ENCODE data around the gene VPREB3. TPM values are rescaled to one million over a fixed set of nuclear protein-coding genes. Genes with fewer than 3 reads are reported as not detected.
A peak's percentile ranks its signal among the peaks of the same experiment; 100 is the strongest.

VPREB3 gene
- total RNA-seq, 6 donors from 2014 or later = 0.74 to 0.80 TPM; not detected in 4

DNA sequence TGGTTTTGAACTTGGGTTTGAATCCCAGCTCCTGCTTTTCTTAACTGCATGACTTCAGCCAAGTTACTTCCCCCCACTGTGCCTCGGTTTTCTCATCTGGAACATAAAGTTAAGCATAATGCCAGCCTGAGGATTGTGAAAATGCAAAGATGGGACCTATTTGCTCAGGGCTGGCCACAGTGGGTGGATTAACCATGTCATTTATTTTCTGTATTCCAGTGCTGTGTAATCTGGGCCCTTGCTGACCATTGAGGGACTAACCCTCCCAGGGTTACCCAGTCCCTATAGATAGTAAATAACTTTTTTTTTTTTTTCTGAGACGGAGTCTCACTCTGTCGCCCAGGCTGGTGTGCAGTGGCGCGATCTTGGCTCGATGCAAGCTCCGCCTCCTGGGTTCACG lies 1.5 kb upstream of the VPREB3 start:
- Histone ChIP-seq H3K27me3 (no peaks in the 10 kb centered on the region), H3K4me1 (peaks cover 0 to 6% (median 2%) of the 10 kb centered on the region in 4 donors), H3K9me3 (no peaks in the 10 kb centered on the region), H3K27ac (no peak overlapping the region), H3K36me3 (no peaks in the 10 kb centered on the region), H3K4me3 (no peak overlapping the region)
- no peak for TF ChIP-seq POLR2A (IDR thresholded peaks at IDR 0.05)
- TF ChIP-seq, protein P1, sequence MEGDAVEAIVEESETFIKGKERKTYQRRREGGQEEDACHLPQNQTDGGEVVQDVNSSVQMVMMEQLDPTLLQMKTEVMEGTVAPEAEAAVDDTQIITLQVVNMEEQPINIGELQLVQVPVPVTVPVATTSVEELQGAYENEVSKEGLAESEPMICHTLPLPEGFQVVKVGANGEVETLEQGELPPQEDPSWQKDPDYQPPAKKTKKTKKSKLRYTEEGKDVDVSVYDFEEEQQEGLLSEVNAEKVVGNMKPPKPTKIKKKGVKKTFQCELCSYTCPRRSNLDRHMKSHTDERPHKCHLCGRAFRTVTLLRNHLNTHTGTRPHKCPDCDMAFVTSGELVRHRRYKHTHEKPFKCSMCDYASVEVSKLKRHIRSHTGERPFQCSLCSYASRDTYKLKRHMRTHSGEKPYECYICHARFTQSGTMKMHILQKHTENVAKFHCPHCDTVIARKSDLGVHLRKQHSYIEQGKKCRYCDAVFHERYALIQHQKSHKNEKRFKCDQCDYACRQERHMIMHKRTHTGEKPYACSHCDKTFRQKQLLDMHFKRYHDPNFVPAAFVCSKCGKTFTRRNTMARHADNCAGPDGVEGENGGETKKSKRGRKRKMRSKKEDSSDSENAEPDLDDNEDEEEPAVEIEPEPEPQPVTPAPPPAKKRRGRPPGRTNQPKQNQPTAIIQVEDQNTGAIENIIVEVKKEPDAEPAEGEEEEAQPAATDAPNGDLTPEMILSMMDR (IDR thresholded peaks at IDR 0.05) = no peak
- no peak for TF ChIP-seq POLR2AphosphoS5 (IDR thresholded peaks at IDR 0.05)
- TF ChIP-seq EP300 (IDR thresholded peaks at IDR 0.05) = no peak
- ATAC-seq (ENCODE audit: low FRiP score in 2 of 2) (no peak), DNase-seq (no peak)
- 68 to 89% methylated on average over 8 of the region's 8 CpGs for WGBS, 2 donors

DNA sequence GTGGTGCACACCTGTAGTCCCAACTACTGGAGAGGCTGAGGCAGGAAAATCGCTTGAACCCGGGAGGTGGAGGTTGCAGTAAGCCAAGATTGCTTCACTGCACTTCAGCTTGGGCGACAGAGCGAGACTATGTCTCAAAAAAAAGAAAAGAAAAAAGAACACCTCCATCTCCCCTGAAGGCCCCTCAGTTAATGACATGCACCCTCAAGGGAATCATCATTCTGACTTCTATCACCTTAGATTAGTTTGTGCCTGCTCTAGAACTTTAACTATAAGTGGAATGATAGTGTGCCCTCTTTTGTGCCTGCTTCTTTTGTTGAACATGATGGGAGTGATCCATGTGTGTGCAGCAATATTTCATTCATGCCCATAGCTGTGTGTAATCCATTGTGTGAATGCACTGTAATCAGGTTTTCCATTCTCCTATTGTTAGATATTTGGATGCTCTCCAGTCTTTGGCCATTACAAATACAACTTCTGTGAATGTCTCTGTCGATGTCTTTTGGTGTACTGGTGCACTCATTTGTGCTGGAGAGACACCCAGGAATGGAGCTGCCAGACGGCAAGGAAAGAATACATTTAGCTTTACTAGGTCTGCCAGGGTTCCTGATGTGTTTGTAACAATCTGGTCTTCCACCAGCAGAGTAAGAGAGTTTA lies 883 bp upstream of the VPREB3 start:
- ATAC-seq (ENCODE audit: low FRiP score in 2 of 2) (no peak), DNase-seq (no peak)
- no peak overlapping the region for H3K4me3 ChIP-seq
- no peaks in the 10 kb centered on the region for H3K36me3 ChIP-seq
- H3K9me3 ChIP-seq = no peaks in the 10 kb centered on the region
- H3K27ac ChIP-seq = no peak overlapping the region
- peaks cover 0 to 12% (median 8%) of the 10 kb centered on the region in 4 donors for H3K4me1 ChIP-seq
- TF ChIP-seq POLR2AphosphoS5 (IDR thresholded peaks at IDR 0.05) = no peak
- no peak for TF ChIP-seq EP300 (IDR thresholded peaks at IDR 0.05)
- TF ChIP-seq POLR2A (IDR thresholded peaks at IDR 0.05) = no peak
- TF ChIP-seq, protein P1 (IDR thresholded peaks at IDR 0.05) = no peak
- 78 to 84% methylated on average over 6 of the region's 6 CpGs for WGBS, 2 donors
- no peaks in the 10 kb centered on the region for H3K27me3 ChIP-seq

DNA sequence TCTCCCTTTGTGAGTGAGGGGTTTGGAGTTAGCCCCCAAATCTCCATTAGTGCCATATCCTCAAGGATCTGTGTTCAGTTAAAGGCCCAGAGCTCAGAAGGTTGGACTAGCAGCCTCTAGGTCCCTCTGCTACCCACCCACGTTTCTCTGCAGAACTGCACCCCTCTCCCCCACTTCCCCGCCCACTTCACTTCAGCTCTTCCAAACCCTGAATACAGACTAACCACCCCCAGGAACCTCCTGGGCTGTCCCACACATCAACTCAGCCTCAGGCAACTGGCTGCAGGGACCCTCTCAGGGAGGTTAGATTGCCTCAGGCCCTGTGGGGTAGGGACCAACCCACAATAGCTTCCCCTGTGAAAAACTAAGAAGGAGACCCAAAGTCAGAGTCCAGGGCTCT lies 840 bp downstream of the VPREB3 start:
- ATAC-seq (ENCODE audit: low FRiP score in 2 of 2) = no peak
- 56 to 78% methylated on average over 2 of the region's 2 CpGs for WGBS, 2 donors

DNA sequence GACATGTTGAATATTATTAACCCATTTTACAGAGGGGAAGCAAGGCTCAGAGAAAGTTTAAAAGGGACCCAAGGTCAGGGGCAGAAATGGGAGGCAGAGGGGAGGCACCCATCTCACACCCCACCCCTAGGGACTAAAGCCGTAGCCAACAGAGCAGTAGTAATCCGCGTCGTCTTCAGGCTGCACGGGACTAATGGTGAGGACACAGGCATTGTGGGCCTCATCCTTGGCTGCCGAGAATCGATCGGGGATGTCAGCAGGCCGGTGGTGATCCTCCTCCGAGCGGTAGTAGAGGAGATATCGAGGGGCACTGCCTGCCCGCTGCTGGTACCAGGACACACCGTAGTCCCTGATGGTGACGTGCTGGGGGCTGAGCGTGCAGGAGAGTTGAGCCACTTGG lies 1.5 kb downstream of the VPREB3 start:
- Histone ChIP-seq H3K27me3 (no peaks in the 10 kb centered on the region), H3K27ac (no peak overlapping the region), H3K9me3 (no peaks in the 10 kb centered on the region), H3K4me1 (peaks cover 0 to 18% (median 13%) of the 10 kb centered on the region in 4 donors), H3K36me3 (no peaks in the 10 kb centered on the region), H3K4me3 (no peak overlapping the region)
- 94% methylated on average over 16 of the region's 16 CpGs for WGBS, 2 donors
- DNase-seq (peak in 1 of 2 donors; percentile 39), ATAC-seq (ENCODE audit: low FRiP score in 2 of 2) (no peak)
- no peak for TF ChIP-seq POLR2AphosphoS5 (IDR thresholded peaks at IDR 0.05)
- TF ChIP-seq, protein P1 (IDR thresholded peaks at IDR 0.05) = no peak

More for the DNA sequence above, 840 bp downstream of the VPREB3 start:
- Histone ChIP-seq H3K9me3 (no peaks in the 10 kb centered on the region), H3K4me1 (peaks cover 0 to 18% (median 13%) of the 10 kb centered on the region in 4 donors), H3K4me3 (no peak overlapping the region), H3K27me3 (no peaks in the 10 kb centered on the region), H3K27ac (no peak overlapping the region), H3K36me3 (no peaks in the 10 kb centered on the region)
- TF ChIP-seq POLR2A (IDR thresholded peaks at IDR 0.05) (no peak), EP300 (IDR thresholded peaks at IDR 0.05) (no peak), POLR2AphosphoS5 (IDR thresholded peaks at IDR 0.05) (no peak)
- TF ChIP-seq, protein P1 (IDR thresholded peaks at IDR 0.05) = no peak
- DNase-seq = no peak
